ENCODE data around the gene LMAN1L. TPM values are rescaled to one million over a fixed set of nuclear protein-coding genes. Genes with fewer than 3 reads are reported as not detected.

Gene LMAN1L
- total RNA-seq, 1 donor from 2014 or later, result not detected

GRCh38 chr15:74809242-74809641, 3.4 kb upstream of the LMAN1L start:
- TF ChIP-seq CTCF (IDR thresholded peaks at IDR 0.05), result no peak
- TF ChIP-seq POLR2AphosphoS5 (IDR thresholded peaks at IDR 0.05; ENCODE audit: insufficient read depth in 1 of 2, low read depth in 1 of 2), result no peak
- TF ChIP-seq POLR2A (IDR thresholded peaks at IDR 0.05), result no peak
- Histone ChIP-seq H3K36me3 (no peaks in the 10 kb centered on the region), H3K27ac (no peak overlapping the region), H3K27me3 (no peaks in the 10 kb centered on the region), H3K4me1 (peaks cover 10% of the 10 kb centered on the region), H3K9me3 (no peaks in the 10 kb centered on the region), H3K4me3 (no peak overlapping the region)
- intact Hi-C loops (cut with DNase I), result no loop called here
- DNase-seq (ENCODE audit: extremely low spot score in 2 of 2), result no peak

GRCh38 chr15:74809956-74810355, 2.7 kb upstream of the LMAN1L start:
- Histone ChIP-seq H3K4me3 (no peak overlapping the region), H3K27me3 (no peaks in the 10 kb centered on the region), H3K4me1 (peaks cover 10% of the 10 kb centered on the region), H3K36me3 (no peaks in the 10 kb centered on the region), H3K9me3 (no peaks in the 10 kb centered on the region), H3K27ac (no peak overlapping the region)
- DNase-seq (ENCODE audit: extremely low spot score in 2 of 2), result no peak
- TF ChIP-seq POLR2A (IDR thresholded peaks at IDR 0.05) (no peak), POLR2AphosphoS5 (IDR thresholded peaks at IDR 0.05; ENCODE audit: insufficient read depth in 1 of 2, low read depth in 1 of 2) (no peak), CTCF (IDR thresholded peaks at IDR 0.05) (no peak)
- intact Hi-C loops (cut with DNase I), result no loop called here

GRCh38 chr15:74815121-74815934, 2.7 kb downstream of the LMAN1L start:
- H3K4me1 ChIP-seq, result peaks cover 28% of the 10 kb centered on the region

GRCh38 chr15:74815961-74816360, 3.3 kb downstream of the LMAN1L start:
- no peaks in the 10 kb centered on the region for H3K9me3 ChIP-seq
- H3K4me3 ChIP-seq, result no peak overlapping the region
- H3K4me1 ChIP-seq, result peaks cover 28% of the 10 kb centered on the region
- no peak for DNase-seq (ENCODE audit: extremely low spot score in 2 of 2)
- H3K27ac ChIP-seq, result no peak overlapping the region
- H3K36me3 ChIP-seq, result no peaks in the 10 kb centered on the region
- intact Hi-C loops (cut with DNase I), result no loop called here
- no peaks in the 10 kb centered on the region for H3K27me3 ChIP-seq
- TF ChIP-seq POLR2A (IDR thresholded peaks at IDR 0.05) (no peak), POLR2AphosphoS5 (IDR thresholded peaks at IDR 0.05; ENCODE audit: insufficient read depth in 1 of 2, low read depth in 1 of 2) (no peak), CTCF (IDR thresholded peaks at IDR 0.05) (no peak)

More at GRCh38 chr15:74815121-74815934, 2.7 kb downstream of the LMAN1L start:
- no peaks in the 10 kb centered on the region for H3K27me3 ChIP-seq
- no peak for DNase-seq (ENCODE audit: extremely low spot score in 2 of 2)
- H3K27ac ChIP-seq, result no peak overlapping the region
- intact Hi-C loops (cut with DNase I), result no loop called here
- no peaks in the 10 kb centered on the region for H3K36me3 ChIP-seq
- no peak for TF ChIP-seq POLR2A (IDR thresholded peaks at IDR 0.05)
- no peak for TF ChIP-seq POLR2AphosphoS5 (IDR thresholded peaks at IDR 0.05; ENCODE audit: insufficient read depth in 1 of 2, low read depth in 1 of 2)
- no peak for TF ChIP-seq CTCF (IDR thresholded peaks at IDR 0.05)
- no peak overlapping the region for H3K4me3 ChIP-seq
- H3K9me3 ChIP-seq, result no peaks in the 10 kb centered on the region

Measured in vagina (tissue), 2 donors.